Activated CD8-positive, alpha-beta T cell treated with anti-CD3 and anti-CD28 coated beads for 36 hours (primary cell): Measurements from ENCODE around the gene LIPI. TPM values are rescaled to one million over a fixed set of nuclear protein-coding genes. Genes with fewer than 3 reads are reported as not detected.
"Not testable (repeated sequence)": the region's sequence is repeated elsewhere in the genome, so short reads cannot be mapped to it uniquely, and the experiment has no call there.

ENCODE experiments used
- ATAC-seq: fragments of 200-7000 bp; cut with Tn5 transposase; one replicate; pipeline ENCODE4 v1.10.0; 2021; ENCODE audit warnings: mild to moderate bottlenecking, moderate library complexity
- CTCF ChIA-PET: fragments of 350-600 bp; sonication (Branson Sonifier 250); formaldehyde crosslinking; loops from one replicate; lab custom pipeline; 2021; ENCODE audit warnings: antibody characterized with exemption; lab: Charles Lee
- POLR2A ChIA-PET: fragments of 350-600 bp; sonication (Branson Sonifier 250); formaldehyde crosslinking; loops from one replicate; lab custom pipeline; 2021; ENCODE audit warnings: antibody characterized with exemption; lab: Charles Lee
- DNase-seq: peaks from one replicate; pipeline ENCODE4 v3.0.0-alpha.2; 2020
- H3K27ac Mint-ChIP-seq: one replicate; pipeline ENCODE4 v1.8.0; 2021; ENCODE audit warnings: mild to moderate bottlenecking, mixed read lengths
- H3K27me3 Mint-ChIP-seq: one replicate; pipeline ENCODE4 v1.8.0; 2021; ENCODE audit warnings: mixed read lengths
- H3K36me3 Mint-ChIP-seq: one replicate; pipeline ENCODE4 v1.8.0; 2021; ENCODE audit warnings: low read depth, mixed read lengths
- H3K4me1 Mint-ChIP-seq: one replicate; pipeline ENCODE4 v1.8.0; 2021; ENCODE audit warnings: low read depth, mixed read lengths
- H3K4me3 Mint-ChIP-seq: one replicate; pipeline ENCODE4 v1.8.0; 2021; ENCODE audit warnings: mild to moderate bottlenecking, moderate library complexity, mixed read lengths
- H3K9me3 Mint-ChIP-seq: one replicate; pipeline ENCODE4 v1.8.0; 2021; ENCODE audit warnings: mixed read lengths
- intact Hi-C: fragments of 100-400 bp; cut with micrococcal nuclease; formaldehyde crosslinking; loops from one replicate; pipeline ENCODE4 v1.10.0; 2022
- total RNA-seq, 2 experiments: library from RNA; stranded (reverse); gene quantifications; one replicate each; pipeline ENCODE4 v1.2.3, GENCODE V29; 2021
- TF ChIP-seq, protein P1 (sequence below): fragments of 200-600 bp; IDR thresholded peaks from one replicate; pipeline ENCODE4 v1.8.0; 2022; ENCODE audit warnings: antibody characterized with exemption, mild to moderate bottlenecking

Gene LIPI
- total RNA-seq, 2 experiments from 2014 or later = not detected

DNA sequence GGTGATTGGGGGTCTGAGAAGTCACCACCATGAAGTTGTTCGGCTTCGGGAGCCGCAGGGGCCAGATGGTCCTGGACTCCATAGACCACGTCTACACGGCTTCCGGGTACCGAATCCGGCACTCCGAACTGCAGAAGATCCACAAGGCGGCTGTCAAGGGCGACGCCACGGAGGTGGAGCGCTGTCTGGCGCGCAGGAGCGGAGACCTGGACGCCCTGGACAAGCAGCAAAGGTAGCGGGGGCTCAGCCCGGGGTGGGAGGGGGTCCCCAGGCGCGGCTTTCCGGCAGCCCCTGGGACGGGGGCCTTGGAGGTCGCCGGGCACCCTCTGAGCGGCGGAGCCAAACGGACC lies 146.5 kb downstream of the LIPI start:
- ChIA-PET CTCF (no interaction called here), POLR2A (no interaction called here)
- TF ChIP-seq, protein P1, sequence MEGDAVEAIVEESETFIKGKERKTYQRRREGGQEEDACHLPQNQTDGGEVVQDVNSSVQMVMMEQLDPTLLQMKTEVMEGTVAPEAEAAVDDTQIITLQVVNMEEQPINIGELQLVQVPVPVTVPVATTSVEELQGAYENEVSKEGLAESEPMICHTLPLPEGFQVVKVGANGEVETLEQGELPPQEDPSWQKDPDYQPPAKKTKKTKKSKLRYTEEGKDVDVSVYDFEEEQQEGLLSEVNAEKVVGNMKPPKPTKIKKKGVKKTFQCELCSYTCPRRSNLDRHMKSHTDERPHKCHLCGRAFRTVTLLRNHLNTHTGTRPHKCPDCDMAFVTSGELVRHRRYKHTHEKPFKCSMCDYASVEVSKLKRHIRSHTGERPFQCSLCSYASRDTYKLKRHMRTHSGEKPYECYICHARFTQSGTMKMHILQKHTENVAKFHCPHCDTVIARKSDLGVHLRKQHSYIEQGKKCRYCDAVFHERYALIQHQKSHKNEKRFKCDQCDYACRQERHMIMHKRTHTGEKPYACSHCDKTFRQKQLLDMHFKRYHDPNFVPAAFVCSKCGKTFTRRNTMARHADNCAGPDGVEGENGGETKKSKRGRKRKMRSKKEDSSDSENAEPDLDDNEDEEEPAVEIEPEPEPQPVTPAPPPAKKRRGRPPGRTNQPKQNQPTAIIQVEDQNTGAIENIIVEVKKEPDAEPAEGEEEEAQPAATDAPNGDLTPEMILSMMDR = no peak
- Mint-ChIP-seq H3K9me3 (no peaks in the 10 kb centered on the region), H3K27ac (no peak overlapping the region), H3K27me3 (no peaks in the 10 kb centered on the region), H3K36me3 (peaks cover 4% of the 10 kb centered on the region), H3K4me3 (no peak overlapping the region), H3K4me1 (no peaks in the 10 kb centered on the region)
- DNase-seq (no peak), ATAC-seq (no peak)
- intact Hi-C loops = no loop called here

DNA sequence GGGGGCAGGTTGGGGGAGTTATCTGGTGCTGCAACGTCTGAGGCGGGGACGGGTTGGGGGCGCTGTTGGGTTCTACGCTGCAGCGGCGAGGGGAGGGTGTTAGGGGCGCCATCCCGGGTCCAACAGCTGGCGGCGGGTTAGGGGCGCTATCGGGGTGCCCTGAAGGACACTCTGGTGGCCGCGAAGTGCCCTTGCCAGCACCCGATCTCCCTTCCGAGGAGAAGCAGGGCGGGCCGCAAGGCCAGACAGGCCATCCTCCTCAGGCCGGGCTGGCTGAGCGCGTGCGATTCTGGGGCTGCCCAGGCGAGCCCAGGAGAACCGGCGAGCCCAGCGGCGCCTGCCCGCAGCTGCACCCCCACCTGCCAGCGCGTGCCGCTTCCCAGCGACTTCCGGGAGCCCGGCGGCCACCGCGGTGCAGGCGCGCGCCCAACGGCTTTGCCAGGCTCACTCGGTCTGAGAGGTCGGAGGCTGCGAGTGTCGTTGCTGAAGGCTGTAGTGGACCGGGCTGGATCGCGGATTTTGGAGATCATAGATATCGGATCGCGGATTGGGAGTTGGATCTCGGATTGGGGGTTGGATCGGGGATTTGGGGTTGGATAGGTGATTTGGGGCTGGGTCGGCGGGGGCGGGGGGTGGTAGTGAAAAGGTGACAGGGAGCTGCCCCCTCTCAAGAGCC lies 147.0 kb downstream of the LIPI start:
- intact Hi-C loops, DNase-seq, CTCF ChIA-PET, H3K36me3 Mint-ChIP-seq, POLR2A ChIA-PET, ATAC-seq, H3K4me3 Mint-ChIP-seq, H3K27me3 Mint-ChIP-seq, H3K9me3 Mint-ChIP-seq, H3K27ac Mint-ChIP-seq, H3K4me1 Mint-ChIP-seq: not testable (repeated sequence)

DNA sequence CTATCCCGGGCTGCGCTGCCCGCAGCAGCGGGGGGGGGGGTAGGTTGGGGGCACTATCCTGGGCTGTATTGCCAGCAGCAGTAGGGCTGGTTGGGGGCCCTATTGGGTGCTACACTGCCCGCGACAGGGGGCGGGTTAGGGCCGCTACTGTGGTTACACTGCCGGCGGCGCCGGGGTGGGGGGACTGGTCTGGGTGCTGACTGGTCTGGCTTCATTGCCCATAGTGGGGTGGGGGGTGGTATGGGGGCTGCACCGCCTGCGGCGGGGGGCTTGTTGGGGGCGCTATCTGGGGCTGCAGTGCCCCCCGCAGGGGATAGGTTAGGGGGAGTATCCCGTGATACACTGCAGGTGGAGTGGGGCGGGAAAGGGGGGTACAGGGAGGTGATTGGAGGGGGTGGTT lies 148.1 kb downstream of the LIPI start:
- intact Hi-C loops = not testable (repeated sequence)

DNA sequence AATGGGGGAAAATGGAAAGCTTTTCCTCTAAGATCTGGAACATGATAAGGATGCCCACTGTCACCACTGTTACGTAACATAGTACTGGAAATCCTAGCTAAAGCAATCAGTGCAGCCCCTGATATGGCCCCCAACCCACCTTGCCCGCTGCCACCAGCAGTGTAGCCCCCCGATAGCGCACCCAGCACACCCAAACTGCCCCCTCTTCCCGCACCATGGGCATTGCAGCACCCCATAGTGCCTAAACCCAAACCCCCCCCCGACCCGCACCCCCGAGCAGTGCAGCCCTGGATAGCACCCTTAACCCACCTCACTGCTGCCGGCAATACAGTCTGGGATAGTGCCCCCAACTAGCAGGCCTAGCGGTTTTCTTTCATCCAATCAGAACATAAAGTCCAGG lies 148.9 kb downstream of the LIPI start:
- DNase-seq, intact Hi-C loops, H3K4me3 Mint-ChIP-seq, H3K4me1 Mint-ChIP-seq, ATAC-seq, H3K9me3 Mint-ChIP-seq, H3K27me3 Mint-ChIP-seq, POLR2A ChIA-PET, H3K27ac Mint-ChIP-seq, H3K36me3 Mint-ChIP-seq, CTCF ChIA-PET: not testable (repeated sequence)

More for the DNA sequence above, 148.1 kb downstream of the LIPI start:
- DNase-seq, H3K9me3 Mint-ChIP-seq, POLR2A ChIA-PET, H3K36me3 Mint-ChIP-seq, H3K4me1 Mint-ChIP-seq, H3K27me3 Mint-ChIP-seq, H3K4me3 Mint-ChIP-seq, ATAC-seq, H3K27ac Mint-ChIP-seq, CTCF ChIA-PET: not testable (repeated sequence)

DNA sequence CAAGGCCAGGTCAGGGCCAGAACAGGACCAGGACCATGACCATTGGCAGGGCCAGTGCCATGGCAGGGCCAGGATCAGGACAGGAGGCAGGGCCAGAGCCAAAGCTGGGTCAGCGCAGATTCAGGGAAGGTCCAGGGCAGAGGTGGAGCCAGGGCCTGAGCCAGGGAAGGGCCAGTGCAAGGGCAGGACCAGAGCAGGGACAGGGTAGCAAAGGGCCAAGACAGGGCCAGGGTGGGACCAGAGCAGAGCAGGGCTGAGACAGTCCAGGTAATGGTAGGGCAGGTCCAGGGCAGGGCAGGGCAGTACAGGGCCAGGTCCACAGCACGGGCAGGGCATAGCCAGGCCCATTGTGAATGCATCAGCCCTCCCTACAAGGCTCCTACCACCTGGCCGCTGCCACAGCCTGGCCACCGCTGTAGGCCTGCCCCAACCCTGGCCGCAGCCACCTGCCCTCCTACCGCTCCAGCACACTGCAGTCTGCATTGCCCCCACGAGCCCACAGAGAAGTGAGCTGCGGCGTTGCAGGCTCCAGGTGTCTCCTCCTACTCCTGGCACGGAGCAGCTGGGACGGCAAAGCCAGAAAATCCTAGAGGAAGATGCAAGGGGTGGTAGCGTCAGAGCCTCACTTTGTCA lies 151.6 kb downstream of the LIPI start:
- H3K4me3 Mint-ChIP-seq, H3K27me3 Mint-ChIP-seq, H3K27ac Mint-ChIP-seq, H3K4me1 Mint-ChIP-seq, POLR2A ChIA-PET, CTCF ChIA-PET, intact Hi-C loops, DNase-seq, H3K9me3 Mint-ChIP-seq, H3K36me3 Mint-ChIP-seq, ATAC-seq: not testable (repeated sequence)

Other genes starting within 250 kb of the LIPI start
- 1 to 10 TPM; 2.3 to 2.7 TPM for gene RBM11, start 5.2 kb upstream of the LIPI start, total RNA-seq
- gene HSPA13, start 172.2 kb upstream of the LIPI start, total RNA-seq = 10 to 100 TPM; 37.1 to 39.8 TPM